GM19193 (cell line): Measurements from ENCODE around the gene ZNF107.

ENCODE experiments used
- POLR2A ChIP-seq: IDR thresholded peaks from 4 replicates; pipeline ENCODE4 v1.6.1; 2011; ENCODE audit not compliant: insufficient read depth, insufficient read length; ENCODE audit errors: extremely low read depth

ZNF107 gene

GRCh38 chr7:64686493-64687184 lies 20.7 kb downstream of the ZNF107 start:
- no peak for TF ChIP-seq POLR2A

GRCh38 chr7:64687249-64687648 lies 21.3 kb downstream of the ZNF107 start:
- TF ChIP-seq POLR2A, result no peak

- no peak for TF ChIP-seq POLR2A
Measured at GRCh38 chr7:64688988-64689387, 23.1 kb downstream of the ZNF107 start.

- TF ChIP-seq POLR2A, result no peak
Measured at GRCh38 chr7:64691831-64692230, 25.9 kb downstream of the ZNF107 start.

- TF ChIP-seq POLR2A, result no peak
Measured at GRCh38 chr7:64706625-64707292, 40.8 kb downstream of the ZNF107 start.

- TF ChIP-seq POLR2A, result no peak
Measured at GRCh38 chr7:64729089-64729848, 63.3 kb downstream of the ZNF107 start.

GRCh38 chr7:64733550-64734240 lies 67.8 kb downstream of the ZNF107 start:
- no peak for TF ChIP-seq POLR2A

- no peak for TF ChIP-seq POLR2A
Measured at GRCh38 chr7:64736575-64736974, 70.6 kb downstream of the ZNF107 start.

- no peak for TF ChIP-seq POLR2A
Measured at GRCh38 chr7:64744680-64745079, 78.7 kb downstream of the ZNF107 start.

- TF ChIP-seq POLR2A, result no peak
Measured at GRCh38 chr7:64747802-64748201, 81.9 kb downstream of the ZNF107 start.

GRCh38 chr7:64753032-64753431 lies 87.1 kb downstream of the ZNF107 start:
- no peak for TF ChIP-seq POLR2A

- TF ChIP-seq POLR2A, result no peak
Measured at GRCh38 chr7:64755865-64756264, 89.9 kb downstream of the ZNF107 start.

- TF ChIP-seq POLR2A, result no peak
Measured at GRCh38 chr7:64758151-64758550, 92.2 kb downstream of the ZNF107 start.
